ENCODE data around the gene AGBL1.

The AGBL1 gene

DNA sequence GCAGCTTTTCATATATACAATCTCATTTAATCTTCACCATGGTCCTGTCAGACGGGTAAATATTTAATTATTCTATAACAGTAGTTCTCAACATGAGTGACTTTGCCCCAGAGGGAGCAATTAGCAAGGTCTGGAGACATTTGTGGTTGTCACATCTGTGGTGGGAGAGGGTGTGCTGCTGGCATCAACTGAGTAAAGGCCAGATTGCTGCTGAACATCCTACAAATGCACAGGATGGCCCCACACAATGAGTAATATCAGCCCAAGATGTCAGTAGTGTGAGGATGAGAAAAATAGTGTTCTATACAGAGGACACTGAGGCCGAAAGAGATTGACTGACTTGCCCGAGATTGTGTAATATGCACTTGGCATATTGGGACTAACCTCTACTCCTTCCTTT lies 156.0 kb downstream of the AGBL1 start:
- TF ChIP-seq CTCF (IDR thresholded peaks at IDR 0.05; ENCODE audit: control insufficient read depth, insufficient read depth, low read depth, low read length, missing control alignments): no peak
- H3K4me3 ChIP-seq (ENCODE audit: control insufficient read depth, low read depth, low read length): no peak overlapping the region
- no peak for DNase-seq (ENCODE audit: low read depth)

DNA sequence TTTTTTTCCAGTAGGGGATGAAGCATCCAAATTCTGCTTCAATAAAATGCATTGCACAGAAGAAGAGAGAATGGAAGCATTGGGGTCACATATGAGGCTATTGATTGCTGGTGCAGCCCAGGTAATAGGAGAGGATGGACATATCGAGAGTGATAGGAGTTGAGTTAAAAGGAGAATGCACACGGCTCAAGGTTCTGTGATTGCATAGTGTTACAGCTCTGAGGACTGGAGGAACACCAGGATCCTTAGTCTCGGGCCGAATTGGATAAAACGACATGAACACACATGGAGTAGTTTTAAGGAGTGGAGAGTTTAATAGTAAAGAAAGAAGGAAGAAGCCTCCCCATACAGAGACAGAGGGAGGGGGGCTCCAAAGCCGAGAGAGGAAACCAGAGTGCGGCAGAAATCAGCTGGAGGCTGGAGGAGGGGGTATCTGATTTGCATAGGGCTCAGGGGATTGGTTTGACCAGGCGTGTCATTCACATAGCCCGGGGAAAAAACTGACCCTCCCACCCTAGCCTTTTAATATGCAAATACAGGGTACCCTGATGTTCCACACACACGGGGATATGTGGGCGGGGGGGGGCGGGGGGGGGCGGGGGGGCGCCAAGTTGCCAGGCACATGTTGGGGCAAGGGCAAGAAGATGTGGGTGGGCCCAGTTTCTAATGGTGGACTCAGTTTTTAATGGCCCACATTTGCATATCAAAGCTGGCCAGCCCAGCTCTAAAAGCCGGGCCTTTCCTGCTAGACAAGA lies 156.9 kb downstream of the AGBL1 start:
- H3K4me3 ChIP-seq (ENCODE audit: control insufficient read depth, low read depth, low read length): no peak overlapping the region
- no peak for TF ChIP-seq CTCF (IDR thresholded peaks at IDR 0.05; ENCODE audit: control insufficient read depth, insufficient read depth, low read depth, low read length, missing control alignments)
- no peak for DNase-seq (ENCODE audit: low read depth)

- no peak for DNase-seq (ENCODE audit: low read depth)
- H3K4me3 ChIP-seq (ENCODE audit: control insufficient read depth, low read depth, low read length): no peak overlapping the region
- no peak for TF ChIP-seq CTCF (IDR thresholded peaks at IDR 0.05; ENCODE audit: control insufficient read depth, insufficient read depth, low read depth, low read length, missing control alignments)
These were observed 157.4 kb downstream of the AGBL1 start for GRCh38 chr15:86237111-86237500.

GRCh38 chr15:86247249-86247955 lies 167.7 kb downstream of the AGBL1 start:
- TF ChIP-seq CTCF (IDR thresholded peaks at IDR 0.05; ENCODE audit: control insufficient read depth, insufficient read depth, low read depth, low read length, missing control alignments): no peak
- H3K4me3 ChIP-seq (ENCODE audit: control insufficient read depth, low read depth, low read length): no peak overlapping the region
- DNase-seq (ENCODE audit: low read depth): no peak

DNA sequence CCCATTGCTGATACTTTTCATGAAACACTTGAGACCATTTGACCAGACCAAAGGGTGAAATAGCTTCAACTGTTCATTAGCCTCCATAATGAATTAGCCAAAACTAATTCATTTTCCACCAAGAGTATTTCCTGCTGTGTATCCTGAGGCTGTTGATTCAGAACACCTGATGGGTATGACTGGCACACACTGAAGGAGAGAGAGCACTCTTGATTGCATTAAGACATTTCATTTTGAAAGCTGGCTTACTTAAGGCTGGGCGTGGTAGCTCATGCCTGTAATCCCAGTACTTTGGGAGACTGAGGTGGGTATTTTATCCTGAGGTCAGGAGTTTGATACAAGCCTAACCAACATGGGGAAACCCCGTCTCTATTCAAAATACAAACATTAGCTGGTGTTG lies 175.6 kb downstream of the AGBL1 start:
- TF ChIP-seq CTCF (IDR thresholded peaks at IDR 0.05; ENCODE audit: control insufficient read depth, insufficient read depth, low read depth, low read length, missing control alignments): no peak
- no peak for DNase-seq (ENCODE audit: low read depth)
- H3K4me3 ChIP-seq (ENCODE audit: control insufficient read depth, low read depth, low read length): no peak overlapping the region

- DNase-seq (ENCODE audit: low read depth): no peak
- H3K4me3 ChIP-seq (ENCODE audit: control insufficient read depth, low read depth, low read length): no peak overlapping the region
- TF ChIP-seq CTCF (IDR thresholded peaks at IDR 0.05; ENCODE audit: control insufficient read depth, insufficient read depth, low read depth, low read length, missing control alignments): no peak
These were observed 177.0 kb downstream of the AGBL1 start for GRCh38 chr15:86256628-86257027.

Data from AG09309 (cell line).